ENCODE measurements around the gene CSMD2. TPM values are rescaled to one million over a fixed set of nuclear protein-coding genes. Genes with fewer than 3 reads are reported as not detected.

Gene CSMD2
- total RNA-seq, 2 donors from 2014 or later = 0.62 to 2.8 TPM

- H3K9me3 Mint-ChIP-seq = no peaks in the 10 kb centered on the region
- no peaks in the 10 kb centered on the region for H3K36me3 ChIP-seq (ENCODE audit: control insufficient read depth, insufficient read depth, low read length)
- no peaks in the 10 kb centered on the region for H3K9me3 ChIP-seq (ENCODE audit: control insufficient read depth, low read length)
- no peak for TF ChIP-seq CTCF (conservative IDR thresholded peaks at IDR 0.05)
- peaks cover 3% of the 10 kb centered on the region for H3K4me1 Mint-ChIP-seq
- H3K27ac ChIP-seq (ENCODE audit: low read depth, low read length) = no peak overlapping the region
- no peaks in the 10 kb centered on the region for H3K4me1 ChIP-seq (ENCODE audit: control insufficient read depth, insufficient read depth, low read length)
- peaks cover 5% of the 10 kb centered on the region for H3K27me3 Mint-ChIP-seq (ENCODE audit: insufficient read depth)
- no peak for DNase-seq
- no peak overlapping the region for H3K27ac Mint-ChIP-seq
- 92 to 95% methylated on average over 6 to 7 of the region's 7 CpGs for WGBS, 2 experiments (ENCODE audit: insufficient coverage in 1 of 2, insufficient read length in 1 of 2)
- no peaks in the 10 kb centered on the region for H3K36me3 Mint-ChIP-seq (ENCODE audit: low read depth)
- no peak overlapping the region for H3K4me3 Mint-ChIP-seq
- H3K4me3 ChIP-seq (ENCODE audit: low read length) = no peak overlapping the region
- H3K9ac ChIP-seq (ENCODE audit: extremely low read depth, low read length, poor library complexity, severe bottlenecking) = no peak overlapping the region
- H3K27me3 ChIP-seq (ENCODE audit: control insufficient read depth, insufficient read depth, low read length, poor library complexity, severe bottlenecking) = no peaks in the 10 kb centered on the region
These were observed 565.4 kb downstream of the CSMD2 start for GRCh38 chr1:33599516-33600115.

GRCh38 chr1:33588726-33589125 is 576.3 kb downstream of the CSMD2 start:
- Mint-ChIP-seq H3K27me3 (ENCODE audit: insufficient read depth) (no peaks in the 10 kb centered on the region), H3K4me3 (no peak overlapping the region), H3K4me1 (no peaks in the 10 kb centered on the region), H3K27ac (no peak overlapping the region), H3K9me3 (no peaks in the 10 kb centered on the region), H3K36me3 (ENCODE audit: low read depth) (no peaks in the 10 kb centered on the region)
- Histone ChIP-seq H3K36me3 (ENCODE audit: control insufficient read depth, insufficient read depth, low read length) (no peaks in the 10 kb centered on the region), H3K9me3 (ENCODE audit: control insufficient read depth, low read length) (no peaks in the 10 kb centered on the region), H3K9ac (ENCODE audit: extremely low read depth, low read length, poor library complexity, severe bottlenecking) (no peak overlapping the region), H3K4me3 (ENCODE audit: low read length) (no peak overlapping the region), H3K4me1 (ENCODE audit: control insufficient read depth, insufficient read depth, low read length) (no peaks in the 10 kb centered on the region), H3K27ac (ENCODE audit: low read depth, low read length) (no peak overlapping the region), H3K27me3 (ENCODE audit: control insufficient read depth, insufficient read depth, low read length, poor library complexity, severe bottlenecking) (no peaks in the 10 kb centered on the region)
- TF ChIP-seq CTCF (conservative IDR thresholded peaks at IDR 0.05) = no peak
- no peak for DNase-seq
- 97% methylated on average over 6 to 7 of the region's 7 CpGs for WGBS, 2 experiments (ENCODE audit: insufficient coverage in 1 of 2, insufficient read length in 1 of 2)

- Mint-ChIP-seq H3K4me3 (no peak overlapping the region), H3K27ac (no peak overlapping the region), H3K4me1 (no peaks in the 10 kb centered on the region), H3K9me3 (no peaks in the 10 kb centered on the region), H3K36me3 (ENCODE audit: low read depth) (no peaks in the 10 kb centered on the region), H3K27me3 (ENCODE audit: insufficient read depth) (no peaks in the 10 kb centered on the region)
- Histone ChIP-seq H3K4me1 (ENCODE audit: control insufficient read depth, insufficient read depth, low read length) (no peaks in the 10 kb centered on the region), H3K36me3 (ENCODE audit: control insufficient read depth, insufficient read depth, low read length) (no peaks in the 10 kb centered on the region), H3K9me3 (ENCODE audit: control insufficient read depth, low read length) (no peaks in the 10 kb centered on the region), H3K27me3 (ENCODE audit: control insufficient read depth, insufficient read depth, low read length, poor library complexity, severe bottlenecking) (no peaks in the 10 kb centered on the region), H3K27ac (ENCODE audit: low read depth, low read length) (no peak overlapping the region), H3K9ac (ENCODE audit: extremely low read depth, low read length, poor library complexity, severe bottlenecking) (no peak overlapping the region), H3K4me3 (ENCODE audit: low read length) (no peak overlapping the region)
- TF ChIP-seq CTCF (conservative IDR thresholded peaks at IDR 0.05) = no peak
- WGBS, 2 experiments (ENCODE audit: insufficient coverage in 1 of 2, insufficient read length in 1 of 2) = 82% methylated on average over 5 of the region's 5 CpGs; no CpG with 5 or more reads in 1 of the 2 experiments
- no peak for DNase-seq
These were observed 578.2 kb downstream of the CSMD2 start for GRCh38 chr1:33586795-33587194.
